Posterior vena cava (tissue), 2 donors: ENCODE measurements around the gene CPA4. TPM values are rescaled to one million over a fixed set of nuclear protein-coding genes. Genes with fewer than 3 reads are reported as not detected.
A peak's percentile ranks its signal among the peaks of the same experiment; 100 is the strongest.

ENCODE experiments used
- DNase-seq: peaks from one replicate; pipeline ENCODE4 v3.0.0-alpha.2; 2020; ENCODE audit warnings: low spot score
- intact Hi-C, 2 donors: fragments of 100-400 bp; cut with DNase I; formaldehyde crosslinking; loops; one replicate each; pipeline versions ENCODE4 v1.14.1 to v1.14.2; 2022 to 2023
- total RNA-seq, 2 donors: library from RNA; stranded (reverse); fragmentation: NEBNext Ultra II Directional; extraction: Animal tissue kit (Norgen Biotek cat#: 25700); gene quantifications; one replicate each; pipeline ENCODE4 v1.2.1, GENCODE V29; 2021
- donor health status: DM: yes; HTN: yes; CAD: no.
- donor health status: DM: yes; HTN: yes; CAD: no.

Gene CPA4
- total RNA-seq, 2 donors from 2014 or later, result 0.37 to 0.62 TPM

- DNase-seq, result no peak
- intact Hi-C loops, result loop anchor here in 1 of 2 donors (5.0 kb wide), 1 partner anchor 71 kb away; no protein-coding TSS in a partner anchor
Observed at GRCh38 chr7:130353196-130353595, 60.2 kb downstream of the CPA4 start.

- intact Hi-C loops, result no loop called here
- DNase-seq, result peak; percentile 78
Observed at GRCh38 chr7:130356121-130356875, 63.3 kb downstream of the CPA4 start.

GRCh38 chr7:130356876-130357611, 64.1 kb downstream of the CPA4 start:
- DNase-seq, result peak; percentile 85
- intact Hi-C loops, result no loop called here

- no peak for DNase-seq
- intact Hi-C loops, result no loop called here
Observed at GRCh38 chr7:130358471-130358870, 65.5 kb downstream of the CPA4 start.

GRCh38 chr7:130359276-130359857, 66.4 kb downstream of the CPA4 start:
- peak; percentile 45 for DNase-seq
- intact Hi-C loops, result no loop called here

- intact Hi-C loops, result no loop called here
- DNase-seq, result peak; percentile 5
Observed at GRCh38 chr7:130360518-130360917, 67.6 kb downstream of the CPA4 start.

GRCh38 chr7:130361681-130362080, 68.7 kb downstream of the CPA4 start:
- intact Hi-C loops, result no loop called here
- peak; percentile 53 for DNase-seq

GRCh38 chr7:130362251-130362816, 69.4 kb downstream of the CPA4 start:
- intact Hi-C loops, result no loop called here
- peak; percentile 74 for DNase-seq

- peak; percentile 65 for DNase-seq
- intact Hi-C loops, result no loop called here
Observed at GRCh38 chr7:130363026-130363847, 70.3 kb downstream of the CPA4 start.

GRCh38 chr7:130364451-130364850, 71.5 kb downstream of the CPA4 start:
- DNase-seq, result peak; percentile 54
- intact Hi-C loops, result no loop called here

- intact Hi-C loops, result no loop called here
- peak; percentile 35 for DNase-seq
Observed at GRCh38 chr7:130365088-130365487, 72.1 kb downstream of the CPA4 start.

GRCh38 chr7:130365511-130366441, 72.8 kb downstream of the CPA4 start:
- DNase-seq, result peak; percentile 70
- intact Hi-C loops, result no loop called here

- intact Hi-C loops, result no loop called here
- peak; percentile 38 for DNase-seq
Observed at GRCh38 chr7:130366564-130366963, 73.6 kb downstream of the CPA4 start.

- peak; percentile 66 for DNase-seq
- intact Hi-C loops, result no loop called here
Observed at GRCh38 chr7:130367088-130367755, 74.3 kb downstream of the CPA4 start.

- intact Hi-C loops, result no loop called here
- peak; percentile 66 for DNase-seq
Observed at GRCh38 chr7:130367836-130368746, 75.1 kb downstream of the CPA4 start.

- DNase-seq, result peak; percentile 78
Observed at GRCh38 chr7:130369110-130369711, 76.2 kb downstream of the CPA4 start.

More at GRCh38 chr7:130369110-130369711, 76.2 kb downstream of the CPA4 start:
- intact Hi-C loops, result no loop called here
